SK-N-MC (cell line): ENCODE measurements around the gene CXCL9.

Source experiments
- EZH2 ChIP-seq: fragments of 200-600 bp; sonication (generic); IDR thresholded peaks from one replicate; pipeline ENCODE4 v1.6.1; 2017; ENCODE audit warnings: antibody characterized with exemption
- POLR2AphosphoS5 ChIP-seq: IDR thresholded peaks from 2 replicates; pipeline ENCODE4 v1.6.1; 2012; ENCODE audit warnings: mild to moderate bottlenecking, low read depth, low read length, borderline replicate concordance

DNA sequence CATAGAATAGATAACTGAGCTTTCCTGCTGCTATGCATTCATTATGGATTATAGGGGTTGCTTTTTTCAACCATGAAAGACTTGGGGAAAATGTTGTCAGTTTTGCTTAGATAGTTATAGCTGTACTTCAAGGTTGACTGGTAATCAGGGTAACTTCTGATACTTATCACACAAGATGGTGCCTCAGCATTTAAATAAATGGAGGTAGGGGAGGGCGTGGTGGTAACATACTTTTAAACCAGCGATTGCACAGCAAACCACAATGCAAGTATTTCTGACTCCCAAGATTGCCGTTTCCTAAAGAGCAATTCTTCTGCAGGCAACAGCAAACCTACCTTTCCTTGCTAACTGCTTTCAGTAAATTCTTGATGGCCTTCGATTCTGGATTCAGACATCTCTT lies 14.7 kb upstream of the CXCL9 start:
- no peak for TF ChIP-seq EZH2
- no peak for TF ChIP-seq POLR2AphosphoS5
